AG04449 (cell line): ENCODE results near the gene UQCRC1.

Source experiments
- CTCF ChIA-PET: fragments of 350-600 bp; formaldehyde crosslinking; extraction: SDS; loops from one replicate; lab custom pipeline; 2021; ENCODE audit warnings: antibody characterized with exemption; lab: Yijun Ruan, JAX
- POLR2A ChIA-PET: fragments of 400-600, 350-600 bp; formaldehyde crosslinking; extraction: SDS; loops from one replicate; lab custom pipeline; 2020; ENCODE audit warnings: antibody characterized with exemption, inconsistent platforms; lab: Yijun Ruan, JAX
- DNase-seq: peaks from one replicate; pipeline ENCODE4 v3.0.0-alpha.2; 2010; ENCODE audit warnings: low read depth, low spot score
- H3K4me3 ChIP-seq: 2 replicates; pipeline ENCODE4 v1.5.1; 2011; ENCODE audit warnings: low read depth, mild to moderate bottlenecking, control low read depth, low read length
- TF ChIP-seq, protein P1 (sequence below): IDR thresholded peaks from one replicate; pipeline ENCODE4 v1.5.1; 2011; ENCODE audit warnings: mild to moderate bottlenecking, moderate library complexity, low read length, control low read depth, inconsistent platforms; ENCODE audit not compliant: insufficient read depth; ENCODE audit errors: missing control alignments

The UQCRC1 gene

DNA sequence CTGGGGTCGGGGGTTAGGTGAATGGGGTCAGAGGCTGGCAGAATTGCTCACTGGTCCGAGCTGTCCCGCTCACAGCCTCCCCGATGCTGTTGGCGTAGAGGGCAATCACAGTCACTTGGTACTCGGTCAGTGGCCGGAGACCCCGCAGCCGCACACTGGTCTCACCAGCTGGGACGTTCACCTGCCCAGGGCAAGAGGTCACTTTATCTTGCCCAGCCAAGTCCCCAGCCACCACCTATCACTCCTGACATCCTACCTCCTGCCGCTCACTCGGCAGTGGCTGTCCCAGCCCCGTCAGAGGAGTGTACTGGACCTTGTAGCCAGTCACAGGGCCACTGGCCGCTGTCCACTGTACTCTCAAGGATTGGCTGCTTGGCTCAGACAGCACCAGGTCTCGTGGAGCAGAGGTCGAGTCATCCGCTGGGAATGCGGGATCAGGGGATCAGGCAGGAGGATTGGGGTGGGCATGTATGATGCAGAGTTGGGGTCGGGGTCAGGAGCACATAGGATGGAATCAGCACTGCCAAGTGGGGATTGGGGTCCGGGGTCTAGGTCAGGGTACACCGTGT lies 16.8 kb downstream of the UQCRC1 start:
- DNase-seq = no peak
- POLR2A ChIA-PET = interaction anchor here (0.9 kb wide), 1 partner anchor 33 kb away, joined by 6 read pairs; no protein-coding TSS in a partner anchor
- TF ChIP-seq, protein P1, sequence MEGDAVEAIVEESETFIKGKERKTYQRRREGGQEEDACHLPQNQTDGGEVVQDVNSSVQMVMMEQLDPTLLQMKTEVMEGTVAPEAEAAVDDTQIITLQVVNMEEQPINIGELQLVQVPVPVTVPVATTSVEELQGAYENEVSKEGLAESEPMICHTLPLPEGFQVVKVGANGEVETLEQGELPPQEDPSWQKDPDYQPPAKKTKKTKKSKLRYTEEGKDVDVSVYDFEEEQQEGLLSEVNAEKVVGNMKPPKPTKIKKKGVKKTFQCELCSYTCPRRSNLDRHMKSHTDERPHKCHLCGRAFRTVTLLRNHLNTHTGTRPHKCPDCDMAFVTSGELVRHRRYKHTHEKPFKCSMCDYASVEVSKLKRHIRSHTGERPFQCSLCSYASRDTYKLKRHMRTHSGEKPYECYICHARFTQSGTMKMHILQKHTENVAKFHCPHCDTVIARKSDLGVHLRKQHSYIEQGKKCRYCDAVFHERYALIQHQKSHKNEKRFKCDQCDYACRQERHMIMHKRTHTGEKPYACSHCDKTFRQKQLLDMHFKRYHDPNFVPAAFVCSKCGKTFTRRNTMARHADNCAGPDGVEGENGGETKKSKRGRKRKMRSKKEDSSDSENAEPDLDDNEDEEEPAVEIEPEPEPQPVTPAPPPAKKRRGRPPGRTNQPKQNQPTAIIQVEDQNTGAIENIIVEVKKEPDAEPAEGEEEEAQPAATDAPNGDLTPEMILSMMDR = no peak
- H3K4me3 ChIP-seq = no peak overlapping the region
- CTCF ChIA-PET = interaction anchor here (1.9 kb wide), 1 partner anchor 35 kb away, joined by 4 read pairs; no protein-coding TSS in a partner anchor

DNA sequence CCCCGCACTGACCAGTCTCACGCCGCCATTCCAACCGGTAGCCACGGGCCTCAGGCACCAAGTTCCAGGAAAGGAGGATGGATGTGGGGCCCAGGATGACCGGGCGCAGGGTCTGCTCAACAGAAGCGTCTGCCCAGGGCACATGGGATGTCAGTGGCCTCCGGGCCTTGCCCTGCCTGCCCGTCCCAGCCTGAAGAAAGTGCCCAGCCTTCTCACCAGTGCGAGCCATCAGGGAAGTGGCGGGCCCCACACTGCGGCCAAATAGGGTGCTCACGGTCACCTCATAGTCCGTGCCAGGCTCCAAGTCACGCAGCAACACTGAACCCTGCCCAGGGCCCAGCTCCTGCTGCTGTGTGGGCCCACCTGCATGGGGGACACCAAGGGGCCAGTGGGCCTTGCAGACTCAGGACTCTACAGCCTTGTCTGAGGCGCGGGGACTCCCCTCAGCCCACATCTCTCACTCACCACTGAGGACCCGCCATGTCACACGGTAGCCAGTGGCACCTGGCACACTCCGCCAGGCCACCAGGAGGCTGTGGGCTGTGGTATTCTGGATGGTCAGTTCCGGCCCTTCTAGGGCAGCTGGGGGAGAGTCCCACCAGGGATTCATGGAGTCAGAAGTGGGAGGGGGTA lies 17.4 kb downstream of the UQCRC1 start:
- TF ChIP-seq, protein P1 = no peak
- no peak overlapping the region for H3K4me3 ChIP-seq
- ChIA-PET CTCF (interaction anchor here (1.6 to 1.9 kb wide), 2 partner anchors 34 to 44 kb away, joined by 4 to 6 read pairs; partner anchors contain the start of gene SLC26A6), POLR2A (interaction anchor here (0.9 kb wide), 1 partner anchor 33 kb away, joined by 6 read pairs; no protein-coding TSS in a partner anchor)
- DNase-seq = no peak

DNA sequence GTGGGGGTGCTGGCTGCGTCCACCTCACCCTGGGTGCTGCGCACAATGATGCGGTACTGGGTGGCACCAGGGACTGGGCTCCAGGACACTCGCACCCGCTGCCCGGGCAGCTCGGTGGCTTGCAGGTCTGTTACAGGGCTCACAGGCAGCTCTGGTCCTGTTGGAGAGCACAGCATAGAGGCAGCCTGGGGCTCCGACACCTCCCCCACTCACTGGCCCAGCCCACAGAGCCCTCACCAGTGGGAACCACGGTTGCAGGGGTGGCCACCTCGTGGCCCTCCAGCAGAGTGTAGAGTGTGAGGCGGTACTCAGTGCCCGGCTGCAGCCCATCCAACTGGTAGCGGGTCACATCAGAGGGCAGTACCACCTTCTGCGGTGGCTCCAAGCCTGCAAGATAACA lies 18.0 kb downstream of the UQCRC1 start:
- no peak for DNase-seq
- ChIA-PET CTCF (interaction anchor here (1.6 to 1.9 kb wide), 2 partner anchors 34 to 45 kb away, joined by 4 to 6 read pairs; partner anchors contain the start of gene SLC26A6), POLR2A (interaction anchor here (0.9 kb wide), 1 partner anchor 34 kb away, joined by 6 read pairs; no protein-coding TSS in a partner anchor)
- H3K4me3 ChIP-seq = no peak overlapping the region
- TF ChIP-seq, protein P1 = no peak

DNA sequence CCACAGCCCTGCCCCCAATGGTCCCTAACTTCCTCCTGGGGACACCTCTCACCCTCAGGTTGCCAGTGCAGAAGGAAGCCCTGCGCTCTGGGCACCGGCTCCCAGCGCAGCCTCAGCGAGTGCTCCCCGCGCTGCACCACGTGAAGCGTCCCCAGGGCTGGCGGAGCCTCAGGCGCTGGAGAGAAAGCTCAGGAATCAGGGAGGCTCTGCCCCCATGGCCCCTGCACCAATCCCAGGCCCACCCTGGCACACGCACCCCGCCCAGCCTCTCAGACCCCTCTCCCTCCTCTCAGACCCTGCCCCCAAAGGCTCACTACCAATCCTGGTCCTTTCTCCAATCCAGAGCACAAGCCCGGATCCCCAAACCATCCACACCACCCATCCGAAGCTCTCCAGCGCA lies 21.2 kb downstream of the UQCRC1 start:
- H3K4me3 ChIP-seq = no peak overlapping the region
- CTCF ChIA-PET = interaction anchor here (1.3 kb wide), 1 partner anchor 152 kb away, joined by 3 read pairs; no protein-coding TSS in a partner anchor
- DNase-seq = no peak
- POLR2A ChIA-PET = no interaction called here
- TF ChIP-seq, protein P1 = no peak

DNA sequence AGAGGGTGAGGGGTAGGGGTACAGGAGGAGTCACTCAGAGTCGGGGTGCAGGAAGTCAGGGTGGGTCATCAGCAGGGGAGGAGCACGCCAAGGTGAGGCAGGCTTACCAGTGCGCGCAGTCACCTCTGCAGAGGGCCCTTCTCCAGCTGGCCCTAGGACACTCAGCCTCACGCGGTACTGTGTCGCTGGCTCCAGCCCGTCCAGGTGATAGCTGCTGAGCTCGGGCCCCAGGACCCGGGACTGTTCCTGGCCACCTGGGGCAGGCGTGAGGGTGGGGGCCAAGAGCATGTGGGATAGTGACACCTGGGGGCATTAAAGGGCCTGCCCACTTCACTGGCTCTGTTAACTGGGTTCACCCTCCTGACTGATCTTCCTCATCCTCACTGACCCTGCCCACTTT lies 21.8 kb downstream of the UQCRC1 start:
- no peak overlapping the region for H3K4me3 ChIP-seq
- no peak for DNase-seq
- TF ChIP-seq, protein P1 = no peak
- CTCF ChIA-PET = interaction anchor here (1.3 kb wide), 1 partner anchor 152 kb away, joined by 3 read pairs; no protein-coding TSS in a partner anchor
- POLR2A ChIA-PET = no interaction called here

DNA sequence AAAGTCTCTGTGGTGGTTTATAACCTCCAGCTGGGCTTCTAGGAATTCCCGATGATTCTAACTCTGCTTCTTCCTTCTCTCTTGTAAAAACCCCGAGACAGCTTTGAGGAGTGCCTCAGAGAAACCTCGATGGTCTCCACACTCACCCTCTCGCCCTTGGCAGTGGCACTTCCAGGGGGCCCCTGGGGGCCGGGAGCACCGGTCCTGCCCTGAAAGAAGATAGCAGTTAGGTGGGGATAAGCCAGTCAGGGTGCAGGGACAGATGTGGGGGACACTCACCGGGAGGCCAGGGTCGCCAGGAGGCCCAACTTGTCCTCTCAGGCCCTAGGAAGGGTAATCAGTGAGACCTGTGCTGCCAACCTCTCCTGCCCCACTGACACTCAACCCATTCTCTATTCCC lies 24.0 kb downstream of the UQCRC1 start:
- TF ChIP-seq, protein P1 = no peak
- ChIA-PET POLR2A (no interaction called here), CTCF (no interaction called here)
- DNase-seq = no peak
- no peak overlapping the region for H3K4me3 ChIP-seq
